HG03457 (cell line): ENCODE measurements around the gene POLR3A.
A peak's percentile ranks its signal among the peaks of the same experiment; 100 is the strongest.

Source experiments
- ATAC-seq: cut with Tn5 transposase; IDR thresholded peaks from one replicate; pipeline ENCODE4 v1.9.1; 2021; ENCODE audit warnings: moderate number of reproducible peaks; ENCODE audit not compliant: unreplicated experiment

The POLR3A gene

GRCh38 chr10:78047314-78047891, 18.1 kb upstream of the POLR3A start:
- no peak for ATAC-seq

DNA sequence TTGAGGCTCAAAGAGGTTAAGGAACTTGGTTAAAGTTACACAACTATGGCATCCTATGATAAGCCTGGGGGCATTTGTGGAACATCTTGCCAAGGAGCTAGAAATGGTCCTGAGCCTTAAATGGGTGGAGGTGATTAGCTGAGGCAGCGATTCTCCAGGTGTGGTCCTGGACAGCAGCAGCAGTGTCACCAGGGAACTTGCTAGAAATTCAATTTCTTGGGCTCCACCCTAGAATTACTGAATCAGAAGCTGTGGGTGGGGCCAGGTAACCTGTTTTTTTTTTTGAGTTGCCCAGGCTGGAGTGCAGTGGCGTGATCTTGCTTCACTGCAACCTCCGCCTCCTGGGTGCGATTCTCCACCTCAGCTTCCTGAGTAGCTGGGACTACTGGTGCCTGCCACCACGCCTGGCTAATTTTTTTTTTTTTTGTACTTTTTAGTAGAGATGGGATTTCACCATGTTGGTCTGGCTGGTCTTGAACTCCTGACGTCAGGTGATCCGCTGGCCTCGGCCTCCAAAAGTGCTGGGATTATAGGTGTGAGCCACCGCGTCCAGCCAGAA, 17.5 kb upstream of the POLR3A start:
- ATAC-seq: no peak

DNA sequence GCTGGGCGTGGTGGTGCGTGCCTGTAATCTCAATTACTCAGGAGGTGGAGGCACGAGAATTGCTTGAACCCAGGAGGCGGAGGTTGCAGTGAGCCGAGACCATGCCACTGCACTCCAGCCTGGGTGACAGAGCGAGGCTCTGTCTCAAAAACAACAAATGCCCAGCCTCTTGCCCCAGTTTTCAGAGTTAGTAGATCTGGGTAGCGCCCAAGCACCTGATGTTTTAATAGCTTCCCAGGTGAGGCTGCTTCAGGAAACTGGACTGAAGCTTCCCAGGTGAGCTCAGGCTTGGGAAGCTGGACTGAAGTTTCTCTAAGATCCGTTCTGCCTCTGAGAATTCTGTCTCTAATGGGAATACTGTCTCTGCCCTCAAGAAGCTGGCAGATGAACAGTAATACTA, 16.5 kb upstream of the POLR3A start:
- ATAC-seq: no peak

DNA sequence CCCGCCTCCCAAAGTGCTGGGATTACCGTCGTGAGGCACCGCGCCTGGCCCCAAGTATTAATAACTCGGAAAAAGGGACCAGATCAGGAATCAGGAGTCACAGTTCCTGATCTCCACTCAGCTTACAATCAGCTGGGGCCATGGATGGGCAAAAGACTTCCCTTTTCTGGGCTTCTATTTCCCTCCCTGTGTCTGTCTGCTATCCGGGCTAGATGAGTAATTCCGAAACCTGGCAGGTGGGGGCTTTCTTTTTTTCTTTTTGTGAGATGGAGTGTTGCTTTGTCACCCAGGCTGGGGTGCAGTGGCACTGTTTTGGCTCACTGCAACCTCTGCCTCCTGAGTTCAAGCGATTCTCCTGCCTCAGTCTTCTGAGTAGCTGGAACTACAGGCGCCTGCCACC, 15.9 kb upstream of the POLR3A start:
- ATAC-seq: no peak

- ATAC-seq: no peak
Observed at GRCh38 chr10:78044699-78045098, 15.4 kb upstream of the POLR3A start.

GRCh38 chr10:78044179-78044578, 14.9 kb upstream of the POLR3A start:
- ATAC-seq: no peak

DNA sequence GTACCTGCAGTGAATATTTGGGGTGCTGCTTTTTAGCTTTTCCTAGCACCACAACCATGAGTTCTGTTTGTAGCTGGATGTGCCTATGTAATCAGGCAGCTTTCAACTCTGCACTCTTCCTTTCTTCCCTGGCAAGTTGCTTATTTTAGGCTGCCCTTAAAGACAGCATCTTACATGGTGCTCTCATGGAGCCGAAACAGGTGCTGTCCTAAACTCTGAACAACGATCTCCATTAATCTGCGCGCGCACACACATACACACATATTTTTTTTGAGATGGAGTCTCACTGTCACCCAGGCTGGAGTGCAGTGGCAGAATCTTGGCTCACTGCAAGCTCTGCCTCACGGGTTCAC, 13.4 kb upstream of the POLR3A start:
- ATAC-seq: no peak

DNA sequence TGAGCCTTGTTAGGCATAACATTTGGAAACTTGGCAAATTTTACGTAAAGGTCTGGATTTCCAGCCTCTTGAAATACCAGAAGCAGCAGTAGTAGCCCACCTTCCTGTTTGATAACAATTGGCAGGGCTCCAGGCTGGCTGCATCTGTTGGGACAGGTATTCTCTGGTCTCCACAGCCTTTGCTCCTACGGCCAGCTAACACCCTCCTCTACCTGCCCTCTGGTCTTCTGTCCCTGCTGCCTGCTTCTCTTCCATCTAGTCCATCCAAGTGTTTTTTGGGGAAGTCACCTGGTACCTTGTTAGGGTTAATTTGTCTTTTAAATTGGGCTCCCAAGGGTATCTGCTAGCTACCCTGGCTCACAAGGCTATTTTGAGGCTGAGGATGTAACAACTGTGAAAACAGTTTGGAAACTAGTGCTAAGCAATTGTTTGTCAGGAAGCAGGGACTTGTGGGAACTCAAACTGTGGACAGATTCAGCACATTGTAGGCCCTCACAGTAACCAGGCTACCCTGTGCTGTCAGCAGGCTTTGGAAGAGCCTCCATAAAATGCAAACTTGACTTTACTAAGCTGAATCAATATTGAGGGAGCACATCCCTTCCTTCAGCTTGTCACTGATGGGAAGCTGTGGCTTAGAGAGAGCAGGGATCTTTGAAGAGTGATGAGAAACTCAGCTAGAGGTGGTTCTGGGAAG, 12.9 kb upstream of the POLR3A start:
- ATAC-seq: no peak

GRCh38 chr10:78041170-78042057, 12.1 kb upstream of the POLR3A start:
- no peak for ATAC-seq

GRCh38 chr10:78039743-78040142, 10.4 kb upstream of the POLR3A start:
- no peak for ATAC-seq

GRCh38 chr10:78038791-78039547, 9.7 kb upstream of the POLR3A start:
- ATAC-seq: no peak

GRCh38 chr10:78038105-78038504, 8.8 kb upstream of the POLR3A start:
- ATAC-seq: no peak

DNA sequence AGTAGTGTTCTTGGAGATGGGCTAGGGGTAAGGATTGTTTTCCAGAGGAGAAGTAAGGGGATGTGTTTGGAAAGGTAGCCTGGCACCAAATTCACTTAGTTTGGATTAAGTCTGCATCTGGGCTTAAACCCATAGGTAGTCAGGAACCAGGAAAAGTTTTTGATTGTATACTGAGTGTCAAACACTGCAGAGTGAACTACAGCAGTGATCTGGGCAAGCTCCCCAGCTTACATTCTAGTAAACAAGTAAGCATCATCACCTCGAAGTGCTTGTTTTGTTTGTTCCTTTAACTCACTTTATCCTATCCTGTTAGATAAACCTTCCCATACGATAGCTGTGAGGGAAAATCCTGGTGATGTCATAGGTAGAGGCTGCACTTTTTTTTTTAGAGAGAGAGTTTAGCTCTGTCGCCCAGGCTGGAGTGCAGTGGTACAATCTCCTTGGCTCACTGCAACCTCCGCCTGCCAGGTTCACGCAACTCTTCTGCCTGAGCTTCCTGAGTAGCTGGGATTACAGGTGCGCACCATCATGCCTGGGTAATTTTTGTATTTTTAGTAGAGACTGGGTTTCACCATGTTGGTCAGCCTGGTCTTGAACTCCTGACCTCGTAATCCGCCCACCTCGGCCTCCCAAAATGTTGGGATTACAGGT, 6.7 kb upstream of the POLR3A start:
- no peak for ATAC-seq

DNA sequence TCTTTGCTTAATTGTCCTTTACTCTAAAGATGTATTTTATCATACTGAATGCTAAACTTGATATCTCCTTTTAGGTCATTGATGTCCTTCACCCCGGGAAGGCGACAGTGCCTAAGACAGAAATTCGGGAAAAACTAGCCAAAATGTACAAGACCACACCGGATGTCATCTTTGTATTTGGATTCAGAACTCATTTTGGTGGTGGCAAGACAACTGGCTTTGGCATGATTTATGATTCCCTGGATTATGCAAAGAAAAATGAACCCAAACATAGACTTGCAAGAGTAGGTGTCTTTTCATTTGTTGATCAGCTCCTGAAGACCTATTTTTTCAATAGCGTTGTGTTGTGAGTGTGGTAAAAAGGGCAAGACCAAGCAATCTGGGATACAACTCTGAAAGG, 6.1 kb upstream of the POLR3A start:
- ATAC-seq: no peak

DNA sequence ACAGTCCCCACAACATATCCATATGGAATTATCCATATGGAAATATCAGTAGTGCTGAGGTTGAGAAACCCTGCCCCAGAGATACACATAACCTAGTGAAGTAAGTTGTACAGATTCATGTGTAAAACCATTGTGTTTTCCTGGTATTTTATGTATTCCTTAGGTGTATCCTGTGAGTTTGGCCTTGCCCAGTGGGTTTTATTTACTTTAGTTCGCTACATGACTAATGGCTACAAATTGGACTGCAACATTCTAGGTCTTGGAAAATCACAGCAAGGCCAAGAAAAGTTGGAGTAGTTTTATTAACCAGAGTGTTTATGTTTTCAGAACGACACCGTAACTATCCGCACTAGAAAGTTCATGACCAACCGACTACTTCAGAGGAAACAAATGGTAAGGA, 5.7 kb upstream of the POLR3A start:
- ATAC-seq: no peak

GRCh38 chr10:78033637-78034470, 4.5 kb upstream of the POLR3A start, which contains the start of gene RPS24:
Gene RPS24, plus strand, starts transcription at chr10:78033863. Its CDS starts 39 bp downstream, at chr10:78033902.
- ATAC-seq: peak; percentile 73

DNA sequence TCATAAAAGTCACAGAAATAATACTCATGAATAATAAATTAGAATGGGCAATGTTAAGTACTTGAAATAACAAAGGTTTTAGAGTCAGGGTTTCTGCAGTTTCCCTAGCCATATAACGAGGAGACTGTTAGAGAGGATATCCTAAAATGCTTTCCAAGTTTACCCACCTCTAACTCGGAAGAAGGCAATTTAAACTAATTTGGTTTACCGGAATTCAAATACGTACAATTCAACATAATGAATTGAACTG, 4.0 kb upstream of the POLR3A start:
- no peak for ATAC-seq

DNA sequence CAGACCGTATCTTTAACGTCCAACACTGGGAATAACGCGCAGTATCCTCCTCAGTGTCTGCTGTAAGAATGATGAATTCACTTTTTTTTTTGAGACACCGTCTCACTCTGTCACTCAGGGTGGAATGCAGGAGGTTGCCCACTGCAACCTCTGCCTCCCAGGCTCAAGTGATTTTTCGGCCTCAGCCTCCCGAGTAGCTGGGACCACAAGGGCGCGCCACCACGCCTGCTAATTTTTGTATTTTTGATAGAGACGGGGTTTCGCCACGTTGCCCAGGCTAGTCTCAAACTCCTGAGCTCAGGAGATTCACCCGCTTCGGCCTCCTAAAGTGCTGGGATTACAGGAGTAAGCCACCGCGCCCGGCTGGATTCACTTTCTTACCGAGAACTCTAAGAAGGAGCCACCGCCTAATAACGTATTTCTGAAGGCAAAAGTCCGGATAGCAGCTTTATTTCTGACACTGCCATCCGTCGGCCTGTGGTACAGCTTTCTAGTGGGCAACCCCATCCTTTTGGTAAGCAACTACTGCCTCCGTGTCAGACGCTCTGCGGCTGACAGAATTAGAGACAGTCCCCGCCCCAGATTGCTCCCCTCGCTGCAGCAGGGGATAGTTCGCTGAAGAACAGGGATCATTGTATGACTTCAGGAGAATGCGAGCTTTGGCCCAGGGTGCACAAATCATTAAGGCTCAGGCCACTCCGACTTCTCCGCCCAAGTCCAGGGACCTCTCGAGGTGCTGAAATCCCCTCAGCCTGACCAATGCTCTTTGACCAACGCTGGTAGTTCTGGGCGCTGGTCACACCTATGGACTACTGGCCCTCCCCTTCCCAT, 662 bp downstream of the POLR3A start:
- ATAC-seq: no peak
